ENCODE results near the gene ROBO1. TPM values are rescaled to one million over a fixed set of nuclear protein-coding genes. Genes with fewer than 3 reads are reported as not detected.

Gene ROBO1
- total and polyA plus RNA-seq, 2 of the 8 experiments (the other 6 are each of a cell fraction or from before 2014, with no cell fraction given) = 51.4 to 91.0 TPM

- TF ChIP-seq, protein P1, sequence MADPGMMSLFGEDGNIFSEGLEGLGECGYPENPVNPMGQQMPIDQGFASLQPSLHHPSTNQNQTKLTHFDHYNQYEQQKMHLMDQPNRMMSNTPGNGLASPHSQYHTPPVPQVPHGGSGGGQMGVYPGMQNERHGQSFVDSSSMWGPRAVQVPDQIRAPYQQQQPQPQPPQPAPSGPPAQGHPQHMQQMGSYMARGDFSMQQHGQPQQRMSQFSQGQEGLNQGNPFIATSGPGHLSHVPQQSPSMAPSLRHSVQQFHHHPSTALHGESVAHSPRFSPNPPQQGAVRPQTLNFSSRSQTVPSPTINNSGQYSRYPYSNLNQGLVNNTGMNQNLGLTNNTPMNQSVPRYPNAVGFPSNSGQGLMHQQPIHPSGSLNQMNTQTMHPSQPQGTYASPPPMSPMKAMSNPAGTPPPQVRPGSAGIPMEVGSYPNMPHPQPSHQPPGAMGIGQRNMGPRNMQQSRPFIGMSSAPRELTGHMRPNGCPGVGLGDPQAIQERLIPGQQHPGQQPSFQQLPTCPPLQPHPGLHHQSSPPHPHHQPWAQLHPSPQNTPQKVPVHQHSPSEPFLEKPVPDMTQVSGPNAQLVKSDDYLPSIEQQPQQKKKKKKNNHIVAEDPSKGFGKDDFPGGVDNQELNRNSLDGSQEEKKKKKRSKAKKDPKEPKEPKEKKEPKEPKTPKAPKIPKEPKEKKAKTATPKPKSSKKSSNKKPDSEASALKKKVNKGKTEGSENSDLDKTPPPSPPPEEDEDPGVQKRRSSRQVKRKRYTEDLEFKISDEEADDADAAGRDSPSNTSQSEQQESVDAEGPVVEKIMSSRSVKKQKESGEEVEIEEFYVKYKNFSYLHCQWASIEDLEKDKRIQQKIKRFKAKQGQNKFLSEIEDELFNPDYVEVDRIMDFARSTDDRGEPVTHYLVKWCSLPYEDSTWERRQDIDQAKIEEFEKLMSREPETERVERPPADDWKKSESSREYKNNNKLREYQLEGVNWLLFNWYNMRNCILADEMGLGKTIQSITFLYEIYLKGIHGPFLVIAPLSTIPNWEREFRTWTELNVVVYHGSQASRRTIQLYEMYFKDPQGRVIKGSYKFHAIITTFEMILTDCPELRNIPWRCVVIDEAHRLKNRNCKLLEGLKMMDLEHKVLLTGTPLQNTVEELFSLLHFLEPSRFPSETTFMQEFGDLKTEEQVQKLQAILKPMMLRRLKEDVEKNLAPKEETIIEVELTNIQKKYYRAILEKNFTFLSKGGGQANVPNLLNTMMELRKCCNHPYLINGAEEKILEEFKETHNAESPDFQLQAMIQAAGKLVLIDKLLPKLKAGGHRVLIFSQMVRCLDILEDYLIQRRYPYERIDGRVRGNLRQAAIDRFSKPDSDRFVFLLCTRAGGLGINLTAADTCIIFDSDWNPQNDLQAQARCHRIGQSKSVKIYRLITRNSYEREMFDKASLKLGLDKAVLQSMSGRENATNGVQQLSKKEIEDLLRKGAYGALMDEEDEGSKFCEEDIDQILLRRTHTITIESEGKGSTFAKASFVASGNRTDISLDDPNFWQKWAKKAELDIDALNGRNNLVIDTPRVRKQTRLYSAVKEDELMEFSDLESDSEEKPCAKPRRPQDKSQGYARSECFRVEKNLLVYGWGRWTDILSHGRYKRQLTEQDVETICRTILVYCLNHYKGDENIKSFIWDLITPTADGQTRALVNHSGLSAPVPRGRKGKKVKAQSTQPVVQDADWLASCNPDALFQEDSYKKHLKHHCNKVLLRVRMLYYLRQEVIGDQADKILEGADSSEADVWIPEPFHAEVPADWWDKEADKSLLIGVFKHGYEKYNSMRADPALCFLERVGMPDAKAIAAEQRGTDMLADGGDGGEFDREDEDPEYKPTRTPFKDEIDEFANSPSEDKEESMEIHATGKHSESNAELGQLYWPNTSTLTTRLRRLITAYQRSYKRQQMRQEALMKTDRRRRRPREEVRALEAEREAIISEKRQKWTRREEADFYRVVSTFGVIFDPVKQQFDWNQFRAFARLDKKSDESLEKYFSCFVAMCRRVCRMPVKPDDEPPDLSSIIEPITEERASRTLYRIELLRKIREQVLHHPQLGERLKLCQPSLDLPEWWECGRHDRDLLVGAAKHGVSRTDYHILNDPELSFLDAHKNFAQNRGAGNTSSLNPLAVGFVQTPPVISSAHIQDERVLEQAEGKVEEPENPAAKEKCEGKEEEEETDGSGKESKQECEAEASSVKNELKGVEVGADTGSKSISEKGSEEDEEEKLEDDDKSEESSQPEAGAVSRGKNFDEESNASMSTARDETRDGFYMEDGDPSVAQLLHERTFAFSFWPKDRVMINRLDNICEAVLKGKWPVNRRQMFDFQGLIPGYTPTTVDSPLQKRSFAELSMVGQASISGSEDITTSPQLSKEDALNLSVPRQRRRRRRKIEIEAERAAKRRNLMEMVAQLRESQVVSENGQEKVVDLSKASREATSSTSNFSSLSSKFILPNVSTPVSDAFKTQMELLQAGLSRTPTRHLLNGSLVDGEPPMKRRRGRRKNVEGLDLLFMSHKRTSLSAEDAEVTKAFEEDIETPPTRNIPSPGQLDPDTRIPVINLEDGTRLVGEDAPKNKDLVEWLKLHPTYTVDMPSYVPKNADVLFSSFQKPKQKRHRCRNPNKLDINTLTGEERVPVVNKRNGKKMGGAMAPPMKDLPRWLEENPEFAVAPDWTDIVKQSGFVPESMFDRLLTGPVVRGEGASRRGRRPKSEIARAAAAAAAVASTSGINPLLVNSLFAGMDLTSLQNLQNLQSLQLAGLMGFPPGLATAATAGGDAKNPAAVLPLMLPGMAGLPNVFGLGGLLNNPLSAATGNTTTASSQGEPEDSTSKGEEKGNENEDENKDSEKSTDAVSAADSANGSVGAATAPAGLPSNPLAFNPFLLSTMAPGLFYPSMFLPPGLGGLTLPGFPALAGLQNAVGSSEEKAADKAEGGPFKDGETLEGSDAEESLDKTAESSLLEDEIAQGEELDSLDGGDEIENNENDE (IDR thresholded peaks at IDR 0.05; ENCODE audit: insufficient replicate concordance, low read length) = no peak
- TF ChIP-seq SIN3A (conservative IDR thresholded peaks at IDR 0.05 in 1 of 2, IDR thresholded peaks at IDR 0.05 in 1 of 2; ENCODE audit: low read depth in 1 of 2, low read length in 2 of 2) (no peak), CHD2 (IDR thresholded peaks at IDR 0.05; ENCODE audit: low read length) (no peak), CREB1 (IDR thresholded peaks at IDR 0.05) (no peak)
- TF ChIP-seq, protein P2, sequence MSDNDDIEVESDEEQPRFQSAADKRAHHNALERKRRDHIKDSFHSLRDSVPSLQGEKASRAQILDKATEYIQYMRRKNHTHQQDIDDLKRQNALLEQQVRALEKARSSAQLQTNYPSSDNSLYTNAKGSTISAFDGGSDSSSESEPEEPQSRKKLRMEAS (IDR thresholded peaks at IDR 0.05) = no peak
Observed at GRCh38 chr3:79817224-79817623, 49.4 kb upstream of the ROBO1 start (continued).
